Muscle layer of colon (tissue), 2 donors: ENCODE data around the gene OGN.

ENCODE experiments used
- H3K27ac ChIP-seq: one replicate; pipeline ENCODE4 v1.7.0; 2013; ENCODE audit warnings: low read depth, mild to moderate bottlenecking, low read length, moderate library complexity
- H3K27me3 ChIP-seq, 2 donors: one replicate each; pipeline ENCODE4 v1.7.0; 2013; ENCODE audit warnings: low read length in 2 of 2, mild to moderate bottlenecking in 2 of 2; ENCODE audit not compliant: insufficient read depth in 2 of 2, control insufficient read depth in 1 of 2
- H3K36me3 ChIP-seq: one replicate; pipeline ENCODE4 v1.7.0; 2013; ENCODE audit warnings: mild to moderate bottlenecking, low read length; ENCODE audit not compliant: insufficient read depth
- H3K4me1 ChIP-seq: one replicate; pipeline ENCODE4 v1.7.0; 2013; ENCODE audit warnings: mild to moderate bottlenecking, low read length; ENCODE audit not compliant: insufficient read depth
- H3K4me3 ChIP-seq, 2 donors: one replicate each; pipeline ENCODE4 v1.7.0; 2013; ENCODE audit warnings: low read length in 2 of 2, low read depth in 1 of 2, mild to moderate bottlenecking in 1 of 2, moderate library complexity in 1 of 2
- H3K9ac ChIP-seq: one replicate; pipeline ENCODE4 v1.7.0; 2013; ENCODE audit warnings: low read length
- H3K9me3 ChIP-seq: one replicate; pipeline ENCODE4 v1.7.0; 2013; ENCODE audit warnings: mild to moderate bottlenecking, low read length
- donor health status: abdominal sarcoma.
- donor health status: Adenocarcinoma of cecum.

Gene OGN

DNA sequence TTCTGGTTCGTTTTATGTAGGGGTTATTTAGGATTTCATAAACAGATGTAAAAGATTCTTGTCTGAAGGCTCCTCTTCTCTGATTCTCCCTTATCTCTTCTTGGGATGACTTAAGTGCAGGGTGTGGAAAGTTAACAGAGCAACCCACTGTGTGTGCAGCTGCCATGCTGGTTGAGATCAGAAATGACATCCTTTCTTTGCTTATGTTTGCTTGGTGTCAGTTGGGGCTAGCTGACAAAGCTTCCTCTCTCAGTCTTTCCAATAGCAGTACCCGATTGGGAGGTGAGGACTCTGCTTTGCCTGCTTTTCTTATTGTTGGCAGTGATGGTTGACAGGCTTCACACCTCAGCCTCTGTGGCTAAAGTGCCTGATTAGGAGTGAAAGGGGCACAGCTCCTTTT is 26.5 kb downstream of the OGN start:
- Histone ChIP-seq H3K36me3 (no peaks in the 10 kb centered on the region), H3K9ac (no peak overlapping the region), H3K27me3 (no peaks in the 10 kb centered on the region), H3K4me1 (no peaks in the 10 kb centered on the region), H3K4me3 (no peak overlapping the region), H3K9me3 (no peaks in the 10 kb centered on the region), H3K27ac (no peak overlapping the region)

DNA sequence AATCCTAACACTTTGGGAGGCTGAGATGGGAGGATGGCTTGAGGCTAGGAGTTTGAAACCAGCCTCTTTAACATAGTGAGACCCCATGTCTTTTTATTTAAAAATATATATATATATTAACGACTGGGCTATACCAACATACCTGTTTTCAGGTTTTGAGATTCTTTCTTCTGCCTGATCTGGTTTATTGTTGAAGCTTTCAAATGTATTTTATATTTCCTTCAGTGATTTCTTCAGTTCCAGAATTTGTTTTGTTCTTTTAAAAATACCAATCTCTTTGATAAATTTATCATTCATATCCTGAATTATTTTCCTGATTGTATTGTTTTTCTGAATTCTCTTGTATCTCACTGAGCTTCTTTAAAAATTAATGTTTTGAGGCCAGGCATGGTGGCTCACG is 31.2 kb downstream of the OGN start:
- Histone ChIP-seq H3K27me3 (no peaks in the 10 kb centered on the region), H3K36me3 (no peaks in the 10 kb centered on the region), H3K4me3 (no peak overlapping the region), H3K4me1 (peaks cover 5% of the 10 kb centered on the region), H3K9ac (no peak overlapping the region), H3K9me3 (no peaks in the 10 kb centered on the region), H3K27ac (no peak overlapping the region)

DNA sequence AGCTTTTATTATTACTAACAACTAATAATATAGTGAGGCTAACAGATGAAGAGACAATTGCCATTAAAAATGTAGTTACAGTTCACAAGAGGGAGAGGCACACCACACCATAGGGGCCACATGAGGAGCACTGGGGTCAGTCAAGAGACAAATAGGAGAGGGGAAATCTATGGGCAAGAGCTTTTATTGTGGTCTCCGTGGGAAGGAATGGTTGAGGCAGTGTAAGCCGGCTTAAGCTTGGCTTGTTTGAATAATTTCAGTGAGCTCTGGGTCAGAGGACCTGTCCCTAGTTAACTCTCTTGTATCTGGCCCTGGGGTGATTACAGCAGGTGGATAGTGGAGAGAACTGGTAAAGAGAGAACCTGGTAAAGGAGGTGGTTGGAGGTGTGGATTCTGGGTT is 35.3 kb downstream of the OGN start:
- Histone ChIP-seq H3K27ac (peak overlapping the region; percentile 37), H3K27me3 (no peaks in the 10 kb centered on the region), H3K4me3 (no peak overlapping the region), H3K36me3 (no peaks in the 10 kb centered on the region), H3K9me3 (no peaks in the 10 kb centered on the region), H3K4me1 (peaks cover 5% of the 10 kb centered on the region), H3K9ac (no peak overlapping the region)

DNA sequence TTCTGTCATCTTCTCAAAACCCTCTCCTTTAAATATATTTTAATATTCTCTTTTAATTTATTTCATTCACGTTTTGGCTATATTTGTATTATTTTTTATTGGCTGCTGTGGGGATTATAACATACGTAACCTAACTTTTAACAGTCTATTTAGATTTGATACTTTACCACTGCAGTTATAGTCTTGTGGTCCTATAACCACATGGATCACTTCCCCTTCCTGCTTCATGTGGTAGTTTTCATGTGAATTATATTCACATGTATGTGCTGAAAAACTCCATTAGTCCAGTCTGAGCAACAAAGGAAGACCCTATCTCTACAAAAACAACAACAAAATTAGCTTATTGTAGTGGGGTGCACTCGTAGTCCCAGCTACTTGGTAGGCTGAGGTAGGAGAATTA is 44.3 kb downstream of the OGN start:
- peak overlapping the region; percentile 52 for H3K27ac ChIP-seq
- no peak overlapping the region for H3K4me3 ChIP-seq
- peaks cover 11% of the 10 kb centered on the region for H3K4me1 ChIP-seq
- no peaks in the 10 kb centered on the region for H3K9me3 ChIP-seq
- H3K27me3 ChIP-seq: no peaks in the 10 kb centered on the region
- H3K36me3 ChIP-seq: no peaks in the 10 kb centered on the region
- H3K9ac ChIP-seq: no peak overlapping the region

DNA sequence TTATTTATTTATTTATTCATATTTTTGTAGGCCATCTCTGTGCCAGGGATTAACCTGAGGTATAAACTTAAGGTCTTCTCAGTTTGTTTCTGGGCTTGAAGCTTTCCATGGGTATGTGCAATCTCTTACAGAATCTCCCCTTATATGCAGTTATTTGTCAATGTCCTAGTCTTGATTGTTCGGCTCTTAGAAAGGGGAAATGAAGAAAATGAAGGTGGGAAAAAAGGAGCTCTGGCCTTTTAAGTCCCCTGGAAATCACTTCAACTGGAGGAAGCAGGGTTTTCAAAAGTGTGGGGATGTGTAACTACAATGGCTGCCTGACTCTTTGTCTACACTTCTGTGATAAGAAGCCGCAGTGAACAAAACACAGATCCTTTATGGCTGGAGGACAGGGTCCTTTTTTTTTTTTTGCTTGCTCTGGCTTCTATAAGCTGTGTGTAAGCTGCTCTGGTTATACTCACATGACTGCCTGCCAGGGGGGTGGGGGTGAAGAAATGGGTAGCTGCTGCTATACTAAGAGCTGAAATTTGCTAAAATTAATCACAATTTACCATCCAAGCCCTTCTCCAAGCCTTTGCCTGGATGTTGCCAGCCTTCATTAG is 44.9 kb downstream of the OGN start:
- Histone ChIP-seq H3K4me1 (peaks cover 11% of the 10 kb centered on the region), H3K9me3 (no peaks in the 10 kb centered on the region), H3K27me3 (no peaks in the 10 kb centered on the region), H3K27ac (peak overlapping the region; percentile 52), H3K9ac (no peak overlapping the region), H3K36me3 (no peaks in the 10 kb centered on the region), H3K4me3 (no peak overlapping the region)

DNA sequence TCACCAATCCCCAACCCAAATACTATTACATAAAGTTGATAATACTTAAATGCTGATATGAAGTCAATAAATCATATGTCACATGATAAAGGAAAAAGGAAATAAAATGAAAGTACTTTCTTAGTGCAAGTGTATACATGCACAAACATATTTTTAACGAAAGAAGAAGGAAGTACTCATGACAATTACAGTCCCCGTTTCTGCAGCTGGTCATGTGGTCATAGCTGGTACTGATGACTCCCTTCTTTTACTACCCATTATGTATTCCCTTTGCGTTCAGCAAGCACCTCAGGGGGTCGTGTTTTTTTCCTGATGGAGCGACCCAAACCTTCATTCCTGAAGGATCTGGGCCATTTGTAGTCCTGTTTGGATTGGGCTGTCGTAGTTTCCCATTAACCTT is 51.3 kb downstream of the OGN start:
- Histone ChIP-seq H3K27ac (no peak overlapping the region), H3K9me3 (no peaks in the 10 kb centered on the region), H3K4me3 (no peak overlapping the region), H3K9ac (no peak overlapping the region), H3K36me3 (no peaks in the 10 kb centered on the region), H3K27me3 (no peaks in the 10 kb centered on the region), H3K4me1 (peaks cover 16% of the 10 kb centered on the region)

DNA sequence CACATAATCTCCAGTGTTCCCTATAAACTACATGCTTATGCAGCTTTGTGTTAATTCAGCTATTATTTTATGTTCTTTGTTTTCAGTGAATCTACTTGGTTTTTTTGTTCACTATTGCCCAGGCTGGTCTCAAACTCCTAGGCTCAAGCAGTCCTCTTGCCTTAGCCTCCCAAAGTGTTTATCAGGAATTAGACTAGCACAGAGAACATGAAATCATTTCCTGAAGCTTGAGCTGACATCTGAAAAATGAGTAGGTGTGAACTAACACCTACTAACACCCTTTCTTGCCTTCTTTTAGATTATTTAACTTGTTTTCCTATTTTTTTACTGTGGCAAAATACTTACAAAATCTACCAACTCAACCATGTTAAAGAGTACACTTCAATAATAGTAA is 53.6 kb downstream of the OGN start:
- H3K36me3 ChIP-seq: no peaks in the 10 kb centered on the region
- H3K27me3 ChIP-seq: no peaks in the 10 kb centered on the region
- no peak overlapping the region for H3K9ac ChIP-seq
- peaks cover 16% of the 10 kb centered on the region for H3K4me1 ChIP-seq
- H3K4me3 ChIP-seq: no peak overlapping the region
- H3K9me3 ChIP-seq: no peaks in the 10 kb centered on the region
- H3K27ac ChIP-seq: no peak overlapping the region

DNA sequence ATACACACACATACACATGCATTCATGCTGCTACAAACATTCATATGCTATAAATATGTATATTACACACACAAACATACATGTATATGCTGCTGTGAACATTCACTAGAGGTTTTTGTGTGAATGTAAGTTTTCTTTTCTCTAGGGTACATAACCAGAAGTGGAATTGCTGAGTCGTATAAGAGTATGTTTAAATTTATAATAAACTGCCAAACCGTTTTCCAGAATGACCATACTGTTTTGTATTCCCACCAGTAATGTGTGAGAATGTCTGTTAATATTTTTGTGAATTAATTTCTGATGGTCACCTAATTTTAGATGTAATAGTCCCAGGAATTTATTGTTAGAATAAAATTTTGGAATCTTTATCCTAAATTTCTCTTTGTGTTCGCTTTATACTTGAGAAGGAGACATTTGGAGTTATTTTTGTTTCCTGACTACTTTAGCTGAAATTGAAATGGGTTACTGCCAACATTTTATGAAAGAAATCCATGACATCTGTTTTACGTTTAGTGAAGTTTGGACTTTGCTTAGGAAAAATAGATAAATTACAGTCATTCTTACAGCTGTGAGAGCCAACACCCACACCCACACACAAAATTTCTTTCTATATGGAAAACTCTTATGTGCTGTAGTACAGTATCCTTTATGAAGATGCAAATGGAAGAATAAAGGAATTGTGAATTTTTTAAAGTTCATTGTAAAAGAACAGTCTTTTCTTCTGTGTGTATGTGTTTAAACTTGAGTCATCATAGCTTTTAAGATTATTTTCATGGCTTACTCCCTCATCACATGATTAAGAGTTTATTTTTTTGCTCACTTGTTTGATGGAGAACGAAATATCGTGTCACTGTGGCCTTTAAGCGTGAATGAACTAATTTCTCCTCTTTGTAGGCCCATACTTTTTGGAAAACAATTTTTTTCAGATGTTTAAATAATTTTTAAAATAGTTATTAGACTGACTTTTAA is 54.3 kb downstream of the OGN start:
- Histone ChIP-seq H3K36me3 (no peaks in the 10 kb centered on the region), H3K9me3 (no peaks in the 10 kb centered on the region), H3K4me3 (no peak overlapping the region), H3K27ac (peak overlapping the region; percentile 49), H3K4me1 (peaks cover 16% of the 10 kb centered on the region), H3K9ac (no peak overlapping the region), H3K27me3 (no peaks in the 10 kb centered on the region)

DNA sequence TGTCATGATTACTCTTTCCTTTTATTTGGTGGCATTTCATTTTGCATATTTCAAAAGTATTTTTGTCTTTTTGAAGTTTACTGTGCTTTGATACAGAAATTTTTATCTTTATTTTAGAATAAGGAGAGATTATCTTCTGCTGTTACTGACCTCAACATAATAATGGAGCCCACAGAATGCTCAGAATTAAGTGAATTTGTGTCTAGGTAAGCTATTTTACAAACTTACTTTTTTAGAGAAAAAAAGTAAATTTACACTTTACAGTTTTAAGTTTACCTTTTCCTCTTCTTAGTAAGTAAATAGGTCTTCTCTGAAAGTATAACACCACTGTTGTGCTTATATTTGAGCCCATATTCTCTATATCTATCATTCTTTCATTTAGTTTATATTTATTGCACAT is 58.8 kb downstream of the OGN start:
- H3K27ac ChIP-seq: no peak overlapping the region
- H3K4me3 ChIP-seq: no peak overlapping the region
- peaks cover 19% of the 10 kb centered on the region for H3K4me1 ChIP-seq
- no peak overlapping the region for H3K9ac ChIP-seq
- H3K9me3 ChIP-seq: no peaks in the 10 kb centered on the region
- no peaks in the 10 kb centered on the region for H3K36me3 ChIP-seq
- H3K27me3 ChIP-seq: no peaks in the 10 kb centered on the region

DNA sequence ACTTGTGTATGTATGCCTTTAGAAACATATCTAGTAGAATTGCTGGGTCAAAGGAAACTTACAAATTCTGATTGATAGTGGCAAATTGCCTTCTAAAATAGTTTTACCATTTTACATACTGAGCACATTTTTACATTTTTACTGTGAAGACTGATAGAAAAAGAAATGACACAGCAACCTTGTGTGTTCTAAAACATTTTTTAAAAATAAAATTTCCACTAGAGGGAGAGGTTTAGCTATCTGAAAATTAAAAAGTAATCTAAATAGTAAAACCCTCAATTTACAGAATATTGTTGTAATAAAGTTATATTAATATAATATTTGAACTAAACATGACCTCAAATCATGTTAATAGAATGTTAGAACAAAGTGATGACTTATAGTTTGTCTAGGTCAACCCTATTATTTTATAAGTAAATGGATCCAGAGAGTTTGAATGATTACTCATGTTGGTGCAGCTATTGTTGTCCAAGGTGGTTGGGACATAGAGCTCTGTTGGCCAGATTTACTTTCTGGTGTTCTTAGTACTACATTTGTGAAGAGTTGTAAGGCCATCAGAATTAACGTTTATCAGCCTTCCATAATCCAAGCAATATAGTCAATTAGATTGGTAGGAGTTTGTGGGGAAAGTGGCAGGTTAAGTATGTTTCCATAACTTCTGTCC is 61.4 kb downstream of the OGN start:
- Histone ChIP-seq H3K9ac (no peak overlapping the region), H3K4me3 (no peak overlapping the region), H3K9me3 (no peaks in the 10 kb centered on the region), H3K27ac (no peak overlapping the region), H3K27me3 (no peaks in the 10 kb centered on the region), H3K4me1 (peaks cover 8% of the 10 kb centered on the region), H3K36me3 (no peaks in the 10 kb centered on the region)

DNA sequence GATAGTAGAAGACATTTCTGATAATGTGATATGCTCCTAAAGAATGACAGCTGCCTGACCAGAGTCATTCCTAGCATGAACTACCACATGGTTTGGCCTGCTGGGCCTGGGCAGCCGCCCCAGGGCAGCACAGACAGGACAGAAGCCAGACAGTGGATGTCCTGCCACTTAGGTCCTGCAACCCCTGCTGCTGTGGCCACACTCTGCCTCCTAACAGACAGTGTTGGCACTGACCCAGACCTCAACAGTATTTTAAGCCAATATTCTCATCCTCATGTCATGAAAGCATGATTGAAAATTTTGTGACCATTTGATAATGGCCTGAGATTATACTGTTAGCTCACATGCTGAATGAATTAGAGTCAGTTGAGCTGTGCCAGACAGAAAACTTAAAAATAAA is 62.8 kb downstream of the OGN start:
- no peak overlapping the region for H3K4me3 ChIP-seq
- no peak overlapping the region for H3K27ac ChIP-seq
- H3K9ac ChIP-seq: no peak overlapping the region
- no peaks in the 10 kb centered on the region for H3K27me3 ChIP-seq
- peaks cover 8% of the 10 kb centered on the region for H3K4me1 ChIP-seq
- H3K36me3 ChIP-seq: no peaks in the 10 kb centered on the region
- H3K9me3 ChIP-seq: no peaks in the 10 kb centered on the region
